ENCODE measurements around the gene PLK5. TPM values are rescaled to one million over a fixed set of nuclear protein-coding genes. Genes with fewer than 3 reads are reported as not detected.

The PLK5 gene
- total RNA-seq, 1 experiment from 2014 or later: 1.4 TPM

GRCh38 chr19:1584500-1585242, 60.8 kb downstream of the PLK5 start (continued):
- no peak for TF ChIP-seq CDX4 (CRISPR knock-in tag; IDR thresholded peaks at IDR 0.05; ENCODE audit: borderline replicate concordance)
- TF ChIP-seq SMAD4 (CRISPR knock-in tag; IDR thresholded peaks at IDR 0.05): no peak
- TF ChIP-seq OVOL2 (CRISPR knock-in tag; IDR thresholded peaks at IDR 0.05; ENCODE audit: borderline replicate concordance): no peak
- no peak for TF ChIP-seq GTF2I (CRISPR knock-in tag; conservative IDR thresholded peaks at IDR 0.05)

- ChIA-PET POLR2A (no interaction called here), CTCF (no interaction called here)
- Mint-ChIP-seq H3K27ac (no peak overlapping the region), H3K36me3 (peaks cover 40% of the 10 kb centered on the region), H3K4me1 (no peaks in the 10 kb centered on the region; the same call in 1 of the 2 replicates), H3K9me3 (no peaks in the 10 kb centered on the region), H3K4me3 (no peak overlapping the region), H3K27me3 (ENCODE audit: low read depth) (no peaks in the 10 kb centered on the region)
- no peak for TF ChIP-seq ZNF281 (CRISPR knock-in tag; IDR thresholded peaks at IDR 0.05)
- no peak for TF ChIP-seq GABPB1 (CRISPR knock-in tag; IDR thresholded peaks at IDR 0.05)
- TF ChIP-seq HMGXB4 (CRISPR knock-in tag; IDR thresholded peaks at IDR 0.05): no peak
- no peak for TF ChIP-seq FOXJ3 (CRISPR knock-in tag; IDR thresholded peaks at IDR 0.05; ENCODE audit: borderline replicate concordance)
- TF ChIP-seq ZNF532 (CRISPR knock-in tag; IDR thresholded peaks at IDR 0.05; ENCODE audit: borderline replicate concordance): no peak
- no peak for TF ChIP-seq ZNF396 (CRISPR knock-in tag; IDR thresholded peaks at IDR 0.05; ENCODE audit: borderline replicate concordance)
- TF ChIP-seq ELF4 (CRISPR knock-in tag; IDR thresholded peaks at IDR 0.05; ENCODE audit: low read depth): no peak
- TF ChIP-seq NFYB (CRISPR knock-in tag; conservative IDR thresholded peaks at IDR 0.05; ENCODE audit: low read depth): no peak
- no peak for TF ChIP-seq ZNF416 (CRISPR knock-in tag; IDR thresholded peaks at IDR 0.05)
- no peak for TF ChIP-seq ZNF512 (CRISPR knock-in tag; IDR thresholded peaks at IDR 0.05; ENCODE audit: borderline replicate concordance)
- no peak for TF ChIP-seq PRRX2 (CRISPR knock-in tag; IDR thresholded peaks at IDR 0.05)
- no peak for TF ChIP-seq PRDM15 (CRISPR knock-in tag; IDR thresholded peaks at IDR 0.05)
- no peak for TF ChIP-seq MAX (CRISPR knock-in tag; IDR thresholded peaks at IDR 0.05)
- DNase-seq (ENCODE audit: low spot score) (no peak), ATAC-seq (no peak)
Observed at GRCh38 chr19:1585243-1585580, 61.3 kb downstream of the PLK5 start.
